DOHH2 (cell line): ENCODE results near the gene WDR18.

Experiments used
- CTCF ChIP-seq: fragments of 200-600 bp; sonication (generic); IDR thresholded peaks from one replicate; pipeline ENCODE4 v1.5.1; 2014; ENCODE audit warnings: antibody characterized with exemption, mild to moderate bottlenecking, low read depth, low read length; ENCODE audit not compliant: poor library complexity, severe bottlenecking
- EZH2phosphoT487 ChIP-seq: fragments of 200-600 bp; sonication (generic); IDR thresholded peaks from 2 replicates; pipeline ENCODE4 v1.6.1; 2017; ENCODE audit warnings: borderline replicate concordance, mild to moderate bottlenecking, antibody characterized with exemption, low read length, moderate library complexity, mixed read lengths

GRCh38 chr19:948842-949496, 35.2 kb upstream of the WDR18 start:
- TF ChIP-seq CTCF (no peak), EZH2phosphoT487 (no peak)
